ENCODE results near the gene FSD1.

The FSD1 gene

DNA sequence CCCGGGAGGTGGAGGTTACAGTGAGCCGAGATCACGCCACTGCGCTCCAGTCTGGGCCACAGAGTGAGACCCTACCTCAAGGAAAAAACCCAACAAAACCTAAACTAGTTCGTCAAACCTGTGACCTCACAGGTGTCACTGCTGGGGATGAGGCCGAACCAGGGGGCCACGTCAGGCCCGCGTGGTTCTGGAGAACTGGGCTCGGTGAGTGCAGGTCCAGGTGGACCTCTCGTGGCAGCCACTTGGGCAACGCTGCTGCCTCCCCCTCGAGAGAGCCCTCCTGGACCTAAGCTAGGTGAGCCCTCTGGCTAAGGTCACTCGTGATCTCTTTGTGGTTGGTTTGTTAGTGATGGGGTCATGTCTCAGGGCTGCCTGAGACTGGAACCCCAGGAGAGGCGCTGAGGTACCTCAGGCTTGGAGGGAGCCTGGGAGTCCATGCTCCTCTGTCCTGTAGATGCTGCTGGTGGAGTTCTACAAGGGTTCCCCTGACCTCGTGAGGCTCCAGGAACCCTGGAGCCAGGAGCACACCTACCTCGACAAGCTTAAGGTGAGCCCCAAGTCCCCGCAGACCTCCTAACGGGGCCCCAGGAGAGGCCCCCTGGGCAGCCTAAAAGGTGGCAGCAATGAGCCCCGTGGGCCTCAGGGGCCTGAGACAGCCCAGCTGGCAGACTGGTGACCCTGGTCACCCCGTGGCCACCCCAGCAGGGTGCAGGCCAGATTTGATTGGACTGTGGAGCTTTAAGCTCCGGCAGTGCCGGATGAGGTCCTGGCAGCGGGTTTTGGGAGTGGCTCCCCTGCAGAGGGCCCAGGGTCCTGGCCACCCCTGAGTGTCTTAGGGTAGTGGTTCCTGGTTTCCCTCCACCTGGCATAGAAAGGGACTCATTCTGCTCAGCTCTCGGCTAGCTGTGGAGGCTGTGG lies 54.6 kb downstream of the FSD1 start:
- Histone ChIP-seq H3K9ac (ENCODE audit: low read length) (no peak overlapping the region), H3K4me3 (ENCODE audit: low read length) (no peak overlapping the region), H3K9me3 (ENCODE audit: control insufficient read depth, low read length) (no peaks in the 10 kb centered on the region), H3K36me3 (ENCODE audit: control insufficient read depth, insufficient read depth, low read length) (peaks cover 17% of the 10 kb centered on the region), H3K4me1 (ENCODE audit: control insufficient read depth, insufficient read depth, low read length) (no peaks in the 10 kb centered on the region), H3K27me3 (ENCODE audit: control insufficient read depth, insufficient read depth, low read length) (no peaks in the 10 kb centered on the region)

DNA sequence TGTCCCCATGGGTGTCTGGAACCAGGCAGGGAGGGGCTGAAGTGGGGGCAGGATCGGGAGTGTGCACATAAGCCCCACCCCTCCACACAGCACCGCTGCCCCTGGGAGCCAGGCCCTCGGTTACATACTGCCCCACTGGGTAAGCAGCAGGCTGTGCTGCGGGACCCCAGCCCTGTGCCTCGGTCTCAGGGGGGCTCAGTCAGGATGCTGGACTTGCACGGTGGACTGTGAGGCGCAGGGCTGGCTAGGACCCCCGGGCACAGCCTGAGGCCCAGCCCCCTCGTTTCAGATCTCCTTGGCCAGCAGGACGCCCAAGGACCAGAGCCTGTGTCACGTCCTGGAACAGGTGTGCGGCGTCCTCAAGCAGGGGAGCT lies 55.2 kb downstream of the FSD1 start:
- Histone ChIP-seq H3K36me3 (ENCODE audit: control insufficient read depth, insufficient read depth, low read length) (peaks cover 20% of the 10 kb centered on the region), H3K9ac (ENCODE audit: low read length) (no peak overlapping the region), H3K9me3 (ENCODE audit: control insufficient read depth, low read length) (no peaks in the 10 kb centered on the region), H3K27me3 (ENCODE audit: control insufficient read depth, insufficient read depth, low read length) (no peaks in the 10 kb centered on the region), H3K4me3 (ENCODE audit: low read length) (no peak overlapping the region), H3K4me1 (ENCODE audit: control insufficient read depth, insufficient read depth, low read length) (no peaks in the 10 kb centered on the region)

DNA sequence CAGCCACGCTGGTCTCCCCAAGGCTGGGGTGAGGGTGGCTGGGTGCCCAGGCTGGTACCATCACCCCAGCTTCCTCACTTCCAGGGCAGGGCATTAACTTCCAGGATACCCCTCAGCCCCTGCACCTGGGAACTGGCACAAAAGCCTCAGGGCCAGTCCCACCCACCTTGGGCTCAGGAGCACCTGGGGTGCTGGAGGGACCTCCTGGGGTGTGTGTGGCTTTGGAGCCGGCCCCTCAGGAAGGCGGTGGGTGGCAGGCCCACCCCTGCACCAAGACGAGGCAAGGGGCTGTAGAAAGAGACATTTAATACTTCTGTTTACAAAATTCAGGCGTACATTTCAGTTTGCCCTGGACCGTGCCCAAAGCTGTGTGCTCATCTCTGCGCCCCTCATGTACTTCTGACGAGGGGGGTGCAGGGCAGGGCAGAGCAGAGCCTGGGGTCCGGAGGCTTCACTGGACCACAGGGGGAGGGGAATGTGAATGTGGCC lies 55.7 kb downstream of the FSD1 start:
- Histone ChIP-seq H3K36me3 (ENCODE audit: control insufficient read depth, insufficient read depth, low read length) (peaks cover 20% of the 10 kb centered on the region), H3K4me1 (ENCODE audit: control insufficient read depth, insufficient read depth, low read length) (no peaks in the 10 kb centered on the region), H3K9ac (ENCODE audit: low read length) (no peak overlapping the region), H3K27me3 (ENCODE audit: control insufficient read depth, insufficient read depth, low read length) (no peaks in the 10 kb centered on the region), H3K4me3 (ENCODE audit: low read length) (no peak overlapping the region), H3K9me3 (ENCODE audit: control insufficient read depth, low read length) (no peaks in the 10 kb centered on the region)

GRCh38 chr19:4360641-4361151 lies 56.3 kb downstream of the FSD1 start:
- no peaks in the 10 kb centered on the region for H3K4me1 ChIP-seq (ENCODE audit: control insufficient read depth, insufficient read depth, low read length)
- H3K9me3 ChIP-seq (ENCODE audit: control insufficient read depth, low read length), result no peaks in the 10 kb centered on the region
- no peaks in the 10 kb centered on the region for H3K27me3 ChIP-seq (ENCODE audit: control insufficient read depth, insufficient read depth, low read length)
- peaks cover 20% of the 10 kb centered on the region for H3K36me3 ChIP-seq (ENCODE audit: control insufficient read depth, insufficient read depth, low read length)
- no peak overlapping the region for H3K9ac ChIP-seq (ENCODE audit: low read length)
- no peak overlapping the region for H3K4me3 ChIP-seq (ENCODE audit: low read length)

- no peak overlapping the region for H3K4me3 ChIP-seq (ENCODE audit: low read length)
- H3K4me1 ChIP-seq (ENCODE audit: control insufficient read depth, insufficient read depth, low read length), result no peaks in the 10 kb centered on the region
- H3K36me3 ChIP-seq (ENCODE audit: control insufficient read depth, insufficient read depth, low read length), result peaks cover 20% of the 10 kb centered on the region
These were observed 57.0 kb downstream of the FSD1 start for GRCh38 chr19:4361152-4362046.

GRCh38 chr19:4362101-4362828 lies 57.9 kb downstream of the FSD1 start:
- H3K9ac ChIP-seq (ENCODE audit: low read length), result no peak overlapping the region
- H3K4me3 ChIP-seq (ENCODE audit: low read length), result no peak overlapping the region
- no peaks in the 10 kb centered on the region for H3K9me3 ChIP-seq (ENCODE audit: control insufficient read depth, low read length)
- H3K36me3 ChIP-seq (ENCODE audit: control insufficient read depth, insufficient read depth, low read length), result peaks cover 20% of the 10 kb centered on the region
- no peaks in the 10 kb centered on the region for H3K27me3 ChIP-seq (ENCODE audit: control insufficient read depth, insufficient read depth, low read length)
- no peaks in the 10 kb centered on the region for H3K4me1 ChIP-seq (ENCODE audit: control insufficient read depth, insufficient read depth, low read length)

More at GRCh38 chr19:4361152-4362046, 57.0 kb downstream of the FSD1 start:
- Histone ChIP-seq H3K9me3 (ENCODE audit: control insufficient read depth, low read length) (no peaks in the 10 kb centered on the region), H3K9ac (ENCODE audit: low read length) (no peak overlapping the region), H3K27me3 (ENCODE audit: control insufficient read depth, insufficient read depth, low read length) (no peaks in the 10 kb centered on the region)

GRCh38 chr19:4362831-4363545 lies 58.6 kb downstream of the FSD1 start:
- H3K9me3 ChIP-seq (ENCODE audit: control insufficient read depth, low read length), result no peaks in the 10 kb centered on the region
- no peaks in the 10 kb centered on the region for H3K27me3 ChIP-seq (ENCODE audit: control insufficient read depth, insufficient read depth, low read length)
- no peak overlapping the region for H3K4me3 ChIP-seq (ENCODE audit: low read length)
- peaks cover 3% of the 10 kb centered on the region for H3K4me1 ChIP-seq (ENCODE audit: control insufficient read depth, insufficient read depth, low read length)
- no peak overlapping the region for H3K9ac ChIP-seq (ENCODE audit: low read length)
- peaks cover 20% of the 10 kb centered on the region for H3K36me3 ChIP-seq (ENCODE audit: control insufficient read depth, insufficient read depth, low read length)

GRCh38 chr19:4363571-4364304 lies 59.3 kb downstream of the FSD1 start:
- peaks cover 20% of the 10 kb centered on the region for H3K36me3 ChIP-seq (ENCODE audit: control insufficient read depth, insufficient read depth, low read length)
- H3K9ac ChIP-seq (ENCODE audit: low read length), result no peak overlapping the region
- no peaks in the 10 kb centered on the region for H3K27me3 ChIP-seq (ENCODE audit: control insufficient read depth, insufficient read depth, low read length)
- H3K4me3 ChIP-seq (ENCODE audit: low read length), result no peak overlapping the region
- peaks cover 10% of the 10 kb centered on the region for H3K4me1 ChIP-seq (ENCODE audit: control insufficient read depth, insufficient read depth, low read length)
- no peaks in the 10 kb centered on the region for H3K9me3 ChIP-seq (ENCODE audit: control insufficient read depth, low read length)

GRCh38 chr19:4365341-4365740 lies 60.9 kb downstream of the FSD1 start:
- H3K9ac ChIP-seq (ENCODE audit: low read length), result no peak overlapping the region

DNA sequence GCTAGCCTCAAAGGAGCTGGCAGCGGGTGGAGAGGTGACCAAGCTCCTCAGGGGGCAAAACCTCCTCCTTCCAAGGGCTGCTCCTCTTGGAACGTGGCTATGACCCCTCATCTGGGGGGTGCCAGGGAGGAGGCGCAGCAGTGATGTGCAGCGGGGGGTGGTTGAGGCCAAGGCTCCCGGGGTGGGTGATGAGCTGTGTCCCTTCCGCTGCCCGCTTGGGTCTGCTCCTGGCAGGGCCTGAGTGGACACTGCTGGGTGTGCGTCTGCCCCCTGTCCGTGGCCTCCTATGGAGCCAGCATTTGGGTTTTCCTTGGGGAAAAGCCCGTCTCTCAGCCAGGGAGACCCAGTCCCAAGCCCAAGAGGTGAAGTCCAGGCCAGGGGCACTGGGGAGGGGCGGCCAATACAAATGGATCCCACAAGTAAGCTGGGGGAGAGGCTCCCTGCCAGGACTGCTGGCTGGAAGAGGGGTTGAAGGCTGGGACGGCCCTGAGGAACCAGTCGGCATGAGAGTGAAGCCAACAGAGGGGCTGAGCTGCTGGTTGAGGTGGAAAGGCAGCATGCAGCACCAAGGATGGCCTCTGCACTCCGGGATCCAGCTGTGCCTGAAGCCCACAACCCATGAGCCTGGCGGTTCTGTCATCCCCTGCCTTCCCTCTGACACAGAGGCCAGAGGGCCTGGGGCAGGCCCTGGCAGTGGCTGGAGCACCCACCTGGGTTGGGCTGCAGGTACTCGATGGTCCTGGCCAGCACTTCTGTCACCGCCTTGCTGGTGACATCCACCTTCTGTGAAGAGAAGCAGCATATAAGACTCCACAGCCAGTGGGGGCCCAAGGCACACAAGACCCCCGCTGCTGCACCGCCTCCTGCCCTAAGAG lies 61.6 kb downstream of the FSD1 start:
- peaks cover 20% of the 10 kb centered on the region for H3K36me3 ChIP-seq (ENCODE audit: control insufficient read depth, insufficient read depth, low read length)

More at GRCh38 chr19:4365341-4365740, 60.9 kb downstream of the FSD1 start:
- Histone ChIP-seq H3K36me3 (ENCODE audit: control insufficient read depth, insufficient read depth, low read length) (peaks cover 20% of the 10 kb centered on the region), H3K9me3 (ENCODE audit: control insufficient read depth, low read length) (no peaks in the 10 kb centered on the region), H3K4me1 (ENCODE audit: control insufficient read depth, insufficient read depth, low read length) (peaks cover 26% of the 10 kb centered on the region), H3K27me3 (ENCODE audit: control insufficient read depth, insufficient read depth, low read length) (no peaks in the 10 kb centered on the region), H3K4me3 (ENCODE audit: low read length) (no peak overlapping the region)

More for the DNA sequence above, 61.6 kb downstream of the FSD1 start:
- H3K9me3 ChIP-seq (ENCODE audit: control insufficient read depth, low read length), result no peaks in the 10 kb centered on the region
- no peak overlapping the region for H3K9ac ChIP-seq (ENCODE audit: low read length)
- no peaks in the 10 kb centered on the region for H3K27me3 ChIP-seq (ENCODE audit: control insufficient read depth, insufficient read depth, low read length)
- peaks cover 30% of the 10 kb centered on the region for H3K4me1 ChIP-seq (ENCODE audit: control insufficient read depth, insufficient read depth, low read length)
- no peak overlapping the region for H3K4me3 ChIP-seq (ENCODE audit: low read length)

Data from mucosa of stomach (tissue), 1 donor.